Measurements from ENCODE around the gene GPR22.

The GPR22 gene

GRCh38 chr7:107469929-107470328 is at the start of gene GPR22:
Gene GPR22 (plus strand): TSS chr7:107470057. CDS start chr7:107474061, 4,004 bp downstream.
- no peak for DNase-seq

- DNase-seq, result no peak
Measured at GRCh38 chr7:107427462-107427861, 42.4 kb upstream of the GPR22 start.

GRCh38 chr7:107428642-107429041 is 41.2 kb upstream of the GPR22 start:
- no peak for DNase-seq

GRCh38 chr7:107430057-107430456 is 39.8 kb upstream of the GPR22 start:
- DNase-seq, result no peak

GRCh38 chr7:107432261-107432660 is 37.6 kb upstream of the GPR22 start:
- no peak for DNase-seq

GRCh38 chr7:107435749-107436148 is 34.1 kb upstream of the GPR22 start:
- no peak for DNase-seq

GRCh38 chr7:107439025-107439424 is 30.8 kb upstream of the GPR22 start:
- DNase-seq, result no peak

- no peak for DNase-seq
Measured at GRCh38 chr7:107441581-107442422, 28.1 kb upstream of the GPR22 start.

- DNase-seq, result no peak
Measured at GRCh38 chr7:107442678-107443077, 27.2 kb upstream of the GPR22 start.

GRCh38 chr7:107446531-107446930 is 23.3 kb upstream of the GPR22 start:
- no peak for DNase-seq

GRCh38 chr7:107446988-107447387 is 22.9 kb upstream of the GPR22 start:
- no peak for DNase-seq

- no peak for DNase-seq
Measured at GRCh38 chr7:107450970-107451369, 18.9 kb upstream of the GPR22 start.

- DNase-seq, result no peak
Measured at GRCh38 chr7:107453388-107453787, 16.5 kb upstream of the GPR22 start.

- DNase-seq, result no peak
Measured at GRCh38 chr7:107461938-107462533, 7.8 kb upstream of the GPR22 start.

GRCh38 chr7:107463139-107464078 is 6.4 kb upstream of the GPR22 start:
- peak; percentile 3 for DNase-seq

GRCh38 chr7:107464666-107465226 is 5.1 kb upstream of the GPR22 start:
- DNase-seq, result no peak

GRCh38 chr7:107467972-107468371 is 1.9 kb upstream of the GPR22 start:
- DNase-seq, result no peak

- DNase-seq, result no peak
Measured at GRCh38 chr7:107468824-107469223, 1.0 kb upstream of the GPR22 start.

GRCh38 chr7:107471292-107472070 is 1.6 kb downstream of the GPR22 start:
- no peak for DNase-seq

GRCh38 chr7:107472116-107472515 is 2.3 kb downstream of the GPR22 start:
- DNase-seq, result no peak

- no peak for DNase-seq
Measured at GRCh38 chr7:107474104-107474521, 4.3 kb downstream of the GPR22 start.

GRCh38 chr7:107479303-107479702 is 9.4 kb downstream of the GPR22 start:
- no peak for DNase-seq

Data from NK-92 treated with Interleukin-12 subunit alpha and Interleukin-12 subunit beta, amount 100 ng/mL, for 24 hours (cell line).